MCF 10A (cell line): Measurements from ENCODE around the gene TRUB1. TPM values are rescaled to one million over a fixed set of nuclear protein-coding genes. Genes with fewer than 3 reads are reported as not detected.
"Not testable (repeated sequence)": the region's sequence is repeated elsewhere in the genome, so short reads cannot be mapped to it uniquely, and the experiment has no call there.

Experiments used
- Bru-seq: library from RNA; stranded (reverse); fragments of 400-500 nt; gene quantifications from one replicate; lab custom pipeline; 2021; lab: Mats Ljungman, UMichigan
- BruChase-seq, 2 experiments: library from RNA; stranded (reverse); fragments of 400-500 nt; gene quantifications; one replicate each; lab custom pipeline; 2021; lab: Mats Ljungman, UMichigan
- BruUV-seq: library from RNA; stranded (reverse); fragments of 400-500 nt; replicated peaks from 2 replicates; lab custom pipeline; 2021; lab: Mats Ljungman, UMichigan
- CTCF ChIA-PET: fragments of 300-600 bp; sonication (Branson Sonifier 250); formaldehyde crosslinking; extraction: SDS; loops from one replicate; lab custom pipeline; 2021; ENCODE audit warnings: antibody characterized with exemption, inconsistent platforms; lab: Yijun Ruan, JAX
- POLR2A ChIA-PET: fragments of 300-600, 350-650 bp; sonication (Branson Sonifier 250); formaldehyde crosslinking; extraction: SDS; loops from one replicate; lab custom pipeline; 2020; ENCODE audit warnings: antibody characterized with exemption, inconsistent platforms; lab: Yijun Ruan, JAX
- DNase-seq: peaks from one replicate; pipeline ENCODE4 v3.0.0-alpha.2; 2018; ENCODE audit not compliant: unreplicated experiment
- H3K27ac Mint-ChIP-seq: one replicate; pipeline ENCODE4 v1.8.0; 2022; ENCODE audit warnings: mild to moderate bottlenecking, low read depth, mixed read lengths; ENCODE audit not compliant: unreplicated experiment
- H3K27me3 Mint-ChIP-seq: one replicate; pipeline ENCODE4 v1.8.0; 2022; ENCODE audit warnings: mixed read lengths; ENCODE audit not compliant: insufficient read depth, unreplicated experiment
- H3K36me3 Mint-ChIP-seq: one replicate; pipeline ENCODE4 v1.8.0; 2022; ENCODE audit warnings: mild to moderate bottlenecking, moderate library complexity, mixed read lengths; ENCODE audit not compliant: insufficient read depth, unreplicated experiment
- H3K4me1 Mint-ChIP-seq: one replicate; pipeline ENCODE4 v1.8.0; 2022; ENCODE audit warnings: mixed read lengths; ENCODE audit not compliant: insufficient read depth, unreplicated experiment
- H3K4me3 Mint-ChIP-seq: one replicate; pipeline ENCODE4 v1.8.0; 2022; ENCODE audit warnings: mild to moderate bottlenecking, moderate library complexity, mixed read lengths; ENCODE audit not compliant: unreplicated experiment
- H3K9me3 Mint-ChIP-seq: one replicate; pipeline ENCODE4 v1.8.0; 2022; ENCODE audit warnings: mixed read lengths; ENCODE audit not compliant: unreplicated experiment
- intact Hi-C: fragments of 100-400 bp; cut with micrococcal nuclease; formaldehyde crosslinking; loops from 2 replicates; pipeline ENCODE4 v1.14.1; 2022
- long read RNA-seq: library from polyadenylated mRNA; stranded (forward); transcript quantifications from one replicate; pipeline ENCODE4 v2.0.0, GENCODE V29; 2022
- total RNA-seq: library from RNA; stranded (reverse); gene quantifications from 2 replicates; pipeline ENCODE4 v1.2.3, GENCODE V29; 2022
- TF ChIP-seq, protein P1 (sequence below): fragments of 200-600 bp; IDR thresholded peaks from one replicate; pipeline ENCODE4 v1.8.0; 2022; ENCODE audit warnings: antibody characterized with exemption, mild to moderate bottlenecking; ENCODE audit not compliant: unreplicated experiment

The TRUB1 gene
- total RNA-seq (23.4 and 29.2 TPM in 2 replicates), Bru-seq, nascent RNA (percentile 79 among the genes with signal in this experiment), BruChase-seq, experiment 1, labeled RNA remaining after a 6-hour chase (percentile 89 among the genes with signal in this experiment), BruChase-seq, experiment 2, labeled RNA remaining after a 2-hour chase (percentile 82 among the genes with signal in this experiment)
- long read RNA-seq, transcript TRUB1-201 (8 exons, 3,408 nt): major isoform, 133 of 160 reads
- long read RNA-seq, partial matches to known transcripts: 11 of 160 reads
- long read RNA-seq, other reads (novel, unspliced or antisense): 13 of 160 reads

DNA sequence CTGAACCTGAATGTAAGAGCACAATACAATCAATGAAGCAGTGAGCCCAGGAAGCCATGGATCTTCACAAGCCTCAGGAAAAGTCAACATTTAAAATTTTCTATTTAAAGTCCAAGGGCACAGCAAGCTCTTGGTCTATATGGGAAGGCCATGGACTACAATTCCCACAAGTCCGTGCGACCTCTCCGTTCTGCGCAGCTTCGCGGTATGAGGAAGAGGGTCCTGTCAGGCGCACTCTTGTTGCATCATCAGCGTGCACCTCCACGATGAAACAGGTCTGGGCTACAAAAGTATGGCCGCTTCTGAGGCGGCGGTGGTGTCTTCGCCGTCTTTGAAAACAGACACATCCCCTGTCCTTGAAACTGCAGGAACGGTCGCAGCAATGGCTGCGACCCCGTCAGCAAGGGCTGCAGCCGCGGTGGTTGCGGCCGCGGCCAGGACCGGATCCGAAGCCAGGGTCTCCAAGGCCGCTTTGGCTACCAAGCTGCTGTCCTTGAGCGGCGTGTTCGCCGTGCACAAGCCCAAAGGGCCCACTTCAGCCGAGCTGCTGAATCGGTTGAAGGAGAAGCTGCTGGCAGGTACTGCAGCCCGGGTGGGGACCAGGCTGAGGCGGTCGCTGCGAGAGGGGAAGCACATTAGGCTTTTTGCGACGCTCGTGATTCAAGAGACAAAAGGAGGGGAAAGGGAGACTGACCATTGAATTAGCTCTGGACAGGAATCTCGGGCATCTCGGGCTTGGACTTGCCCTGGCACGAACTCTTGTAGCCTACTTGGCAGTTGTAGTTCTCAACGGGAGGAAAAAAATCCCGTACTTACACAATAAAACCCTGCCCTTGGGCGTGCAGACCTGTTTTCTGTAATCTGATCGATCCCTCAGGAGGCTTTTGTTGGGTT, at the start of gene TRUB1:
Gene TRUB1, plus strand, starts transcription at position 234 of the 894 bp plus-strand sequence. Its CDS starts 59 bp downstream, at position 293.
- H3K9me3 Mint-ChIP-seq: no peaks in the 10 kb centered on the region
- peak within 1 kb of the TSS; percentile 97 for H3K27ac Mint-ChIP-seq
- DNase-seq: peak; percentile 96
- ChIA-PET CTCF (interaction anchor here (0.7 to 1.9 kb wide), 9 partner anchors 14 to 221 kb away, joined by 3 to 14 read pairs (median 3); no protein-coding TSS in a partner anchor), POLR2A (interaction anchor here (0.6 to 3.1 kb wide), 24 partner anchors 9 to 971 kb away, joined by 3 to 24 read pairs (median 4); partner anchors contain the start of gene CCDC186)
- H3K4me1 Mint-ChIP-seq: peaks cover 20% of the 10 kb centered on the region
- peak within 1 kb of the TSS; percentile 96 for H3K4me3 Mint-ChIP-seq
- H3K27me3 Mint-ChIP-seq: no peaks in the 10 kb centered on the region
- intact Hi-C loops: loop anchor here (2.0 kb wide), 1 partner anchor 61 kb away; no protein-coding TSS in a partner anchor
- peaks cover 10% of the 10 kb centered on the region for H3K36me3 Mint-ChIP-seq
- TF ChIP-seq, protein P1, sequence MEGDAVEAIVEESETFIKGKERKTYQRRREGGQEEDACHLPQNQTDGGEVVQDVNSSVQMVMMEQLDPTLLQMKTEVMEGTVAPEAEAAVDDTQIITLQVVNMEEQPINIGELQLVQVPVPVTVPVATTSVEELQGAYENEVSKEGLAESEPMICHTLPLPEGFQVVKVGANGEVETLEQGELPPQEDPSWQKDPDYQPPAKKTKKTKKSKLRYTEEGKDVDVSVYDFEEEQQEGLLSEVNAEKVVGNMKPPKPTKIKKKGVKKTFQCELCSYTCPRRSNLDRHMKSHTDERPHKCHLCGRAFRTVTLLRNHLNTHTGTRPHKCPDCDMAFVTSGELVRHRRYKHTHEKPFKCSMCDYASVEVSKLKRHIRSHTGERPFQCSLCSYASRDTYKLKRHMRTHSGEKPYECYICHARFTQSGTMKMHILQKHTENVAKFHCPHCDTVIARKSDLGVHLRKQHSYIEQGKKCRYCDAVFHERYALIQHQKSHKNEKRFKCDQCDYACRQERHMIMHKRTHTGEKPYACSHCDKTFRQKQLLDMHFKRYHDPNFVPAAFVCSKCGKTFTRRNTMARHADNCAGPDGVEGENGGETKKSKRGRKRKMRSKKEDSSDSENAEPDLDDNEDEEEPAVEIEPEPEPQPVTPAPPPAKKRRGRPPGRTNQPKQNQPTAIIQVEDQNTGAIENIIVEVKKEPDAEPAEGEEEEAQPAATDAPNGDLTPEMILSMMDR: no peak
- BruUV-seq: TSS peak; percentile 56

- CTCF ChIA-PET: no interaction called here
- intact Hi-C loops: no loop called here
- BruUV-seq: no TSS peak
- POLR2A ChIA-PET: interaction anchor here (1.5 kb wide), 1 partner anchor 25 kb away, joined by 3 read pairs; no protein-coding TSS in a partner anchor
- Mint-ChIP-seq H3K27ac (no peak overlapping the region), H3K27me3 (no peaks in the 10 kb centered on the region), H3K4me1 (peaks cover 6% of the 10 kb centered on the region), H3K9me3 (no peaks in the 10 kb centered on the region), H3K36me3 (no peaks in the 10 kb centered on the region), H3K4me3 (no peak overlapping the region)
- TF ChIP-seq, protein P1: no peak
- no peak for DNase-seq
These were observed 44.7 kb upstream of the TRUB1 start for GRCh38 chr10:114893251-114893650.

DNA sequence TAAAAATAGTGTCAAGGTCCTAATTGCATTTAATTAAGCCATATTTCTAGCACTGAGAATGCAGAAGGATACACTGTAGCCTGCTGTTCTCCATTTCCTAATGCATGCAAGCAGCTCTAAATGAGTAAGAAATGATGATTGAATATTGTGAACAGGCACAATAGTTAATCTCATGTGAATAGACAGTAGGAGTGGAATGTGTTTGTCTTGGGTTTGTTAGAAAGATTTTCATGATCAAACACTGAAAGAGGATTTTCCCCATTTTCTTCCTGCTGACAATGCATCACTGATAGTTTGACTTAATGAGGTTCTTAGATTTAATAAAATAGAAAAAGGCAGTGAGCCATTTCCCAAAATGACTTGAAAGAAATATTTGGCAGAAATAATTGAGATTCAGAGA, 43.1 kb upstream of the TRUB1 start:
- TF ChIP-seq, protein P1: no peak
- BruUV-seq: no TSS peak
- Mint-ChIP-seq H3K9me3 (no peaks in the 10 kb centered on the region), H3K36me3 (no peaks in the 10 kb centered on the region), H3K27ac (no peak overlapping the region), H3K27me3 (no peaks in the 10 kb centered on the region), H3K4me3 (no peak overlapping the region), H3K4me1 (peaks cover 6% of the 10 kb centered on the region)
- DNase-seq: no peak
- CTCF ChIA-PET: interaction anchor here (0.6 to 1.8 kb wide), 3 partner anchors 15 to 87 kb away, joined by 3 to 6 read pairs (median 3); no protein-coding TSS in a partner anchor
- intact Hi-C loops: no loop called here
- POLR2A ChIA-PET: interaction anchor here (0.7 kb wide), 1 partner anchor 212 kb away, joined by 3 read pairs; no protein-coding TSS in a partner anchor

- H3K36me3 Mint-ChIP-seq, intact Hi-C loops, H3K27me3 Mint-ChIP-seq, BruUV-seq, H3K9me3 Mint-ChIP-seq, H3K27ac Mint-ChIP-seq, H3K4me3 Mint-ChIP-seq, H3K4me1 Mint-ChIP-seq, POLR2A ChIA-PET, DNase-seq: not testable (repeated sequence)
- CTCF ChIA-PET: interaction anchor here (1.4 kb wide), 1 partner anchor 17 kb away, joined by 4 read pairs; no protein-coding TSS in a partner anchor
These were observed 41.0 kb upstream of the TRUB1 start for GRCh38 chr10:114897011-114897410.
